COLO668 (cell line): ENCODE results near the gene RP9.
A peak's percentile ranks its signal among the peaks of the same experiment; 100 is the strongest.
"Not testable (repeated sequence)": the region's sequence is repeated elsewhere in the genome, so short reads cannot be mapped to it uniquely, and the experiment has no call there.

Source experiments
- DNase-seq: peaks from one replicate; lab custom pipeline; 2025; ENCODE audit not compliant: unreplicated experiment; lab: John Stamatoyannopoulos, UW

The RP9 gene

DNA sequence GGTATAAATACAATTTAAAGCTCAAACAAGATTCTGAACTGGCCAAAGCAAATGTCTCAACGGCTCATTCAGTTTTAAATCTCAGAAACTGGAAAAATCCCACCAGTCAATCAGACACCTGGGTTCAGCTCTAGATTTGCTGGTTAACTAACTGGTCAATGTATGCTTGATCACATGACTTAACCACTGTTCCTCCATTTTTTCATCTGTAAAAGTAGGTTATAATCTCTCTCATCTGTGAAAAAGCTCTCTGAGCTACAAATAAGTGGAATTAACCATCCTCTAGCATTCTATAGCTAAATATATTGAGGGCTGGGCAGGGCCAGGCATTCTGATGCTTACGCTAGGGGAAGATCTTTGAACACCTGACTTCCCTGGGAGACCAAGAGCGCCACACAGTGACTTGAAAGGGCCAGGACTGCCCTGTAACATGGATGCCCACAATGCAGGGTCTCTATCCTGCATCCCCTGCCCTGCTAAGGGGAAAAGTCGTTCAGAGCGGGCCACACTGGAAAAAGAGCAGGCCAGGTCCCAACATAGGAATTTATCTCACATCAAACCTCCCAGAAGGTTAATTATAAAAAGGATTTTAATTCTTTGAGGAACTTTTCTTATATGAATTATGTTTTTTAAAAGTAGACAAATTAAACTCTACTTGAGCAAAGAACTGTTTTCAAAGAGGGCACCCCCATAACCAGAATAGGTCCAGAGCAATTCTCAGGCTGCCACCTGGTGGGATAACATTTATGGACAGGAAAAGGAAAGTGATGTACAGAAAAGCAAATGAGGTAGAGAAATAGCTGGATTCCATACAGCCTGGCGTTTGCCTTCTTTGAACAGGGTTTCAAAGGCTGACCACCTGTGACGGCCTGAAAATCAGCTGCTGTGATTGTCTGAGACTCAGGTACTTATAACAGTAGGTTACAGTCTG lies 1.8 kb downstream of the RP9 start:
- peak; percentile 47 for DNase-seq

DNA sequence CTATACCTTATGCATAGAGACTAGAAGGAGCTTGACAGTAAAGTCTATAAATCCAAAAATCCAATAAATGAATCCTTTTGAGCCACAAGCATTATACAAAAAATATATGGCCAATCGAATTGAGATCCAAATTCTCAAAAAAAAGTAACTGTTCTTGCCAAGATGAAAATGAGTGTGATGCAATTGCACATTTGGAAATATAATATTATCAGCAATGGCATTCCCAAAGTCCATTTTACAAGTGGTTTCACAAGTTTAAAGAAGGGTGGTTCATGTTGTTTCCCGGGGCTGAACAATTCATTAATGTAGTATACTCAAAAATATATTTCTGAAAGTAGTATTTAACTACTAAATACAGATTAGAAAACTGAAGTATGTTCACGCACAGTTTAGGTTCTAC lies 7.3 kb downstream of the RP9 start:
- no peak for DNase-seq

DNA sequence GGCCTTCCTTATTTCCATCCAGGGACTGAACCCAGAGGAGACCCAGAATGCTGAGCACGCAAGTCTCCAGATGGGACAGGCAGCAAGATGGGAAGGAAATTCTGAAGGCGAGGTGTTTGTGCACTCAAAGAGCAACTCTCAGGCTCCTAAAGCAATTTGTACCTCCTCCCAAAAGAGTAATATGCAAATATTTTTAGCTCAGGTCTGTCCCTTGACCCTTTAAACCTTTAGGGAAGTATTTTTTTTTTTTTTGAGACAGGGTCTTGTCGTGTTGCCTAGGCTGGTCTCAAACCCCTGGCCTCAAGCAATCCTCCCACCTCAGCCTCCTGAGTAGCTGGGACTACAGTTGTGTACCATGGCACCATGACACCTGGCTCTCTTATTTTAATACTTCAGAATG lies 8.4 kb downstream of the RP9 start:
- no peak for DNase-seq

DNA sequence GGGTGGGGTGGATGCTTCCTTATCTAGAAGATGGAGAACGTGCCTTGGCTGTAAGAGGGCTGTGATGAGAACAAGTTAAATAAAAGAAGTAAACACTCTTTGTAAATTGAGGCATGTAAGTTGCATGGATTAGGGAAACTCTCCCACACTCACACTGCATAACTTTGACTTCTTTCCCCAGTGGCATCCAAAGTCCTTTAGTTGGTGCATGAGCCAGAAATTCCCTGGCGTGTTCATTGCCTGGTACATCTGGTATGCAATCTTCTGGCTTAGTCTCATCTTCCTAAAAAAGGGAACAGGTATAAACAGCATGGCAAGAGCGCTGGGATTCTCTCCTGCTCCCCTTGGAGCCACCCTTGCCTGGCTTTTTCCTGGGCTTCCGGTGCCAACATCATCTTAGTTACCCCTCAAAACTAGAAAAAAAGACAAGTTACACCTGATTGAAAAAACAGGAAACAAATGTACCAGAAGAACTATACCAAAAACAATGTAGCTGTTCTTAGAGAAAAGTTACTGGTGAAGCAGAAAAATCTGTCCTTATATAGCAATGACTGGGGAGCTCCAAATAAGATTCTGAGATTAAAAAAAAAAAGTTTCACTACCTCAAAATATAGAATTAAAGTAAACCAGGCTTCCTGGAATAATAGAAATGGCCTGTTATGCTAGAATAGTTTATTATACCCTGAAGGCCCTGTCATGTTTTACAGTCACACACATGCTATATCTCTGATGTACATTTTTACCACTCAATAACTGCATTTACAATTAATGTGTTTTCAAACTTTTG lies 9.9 kb downstream of the RP9 start:
- no peak for DNase-seq

DNA sequence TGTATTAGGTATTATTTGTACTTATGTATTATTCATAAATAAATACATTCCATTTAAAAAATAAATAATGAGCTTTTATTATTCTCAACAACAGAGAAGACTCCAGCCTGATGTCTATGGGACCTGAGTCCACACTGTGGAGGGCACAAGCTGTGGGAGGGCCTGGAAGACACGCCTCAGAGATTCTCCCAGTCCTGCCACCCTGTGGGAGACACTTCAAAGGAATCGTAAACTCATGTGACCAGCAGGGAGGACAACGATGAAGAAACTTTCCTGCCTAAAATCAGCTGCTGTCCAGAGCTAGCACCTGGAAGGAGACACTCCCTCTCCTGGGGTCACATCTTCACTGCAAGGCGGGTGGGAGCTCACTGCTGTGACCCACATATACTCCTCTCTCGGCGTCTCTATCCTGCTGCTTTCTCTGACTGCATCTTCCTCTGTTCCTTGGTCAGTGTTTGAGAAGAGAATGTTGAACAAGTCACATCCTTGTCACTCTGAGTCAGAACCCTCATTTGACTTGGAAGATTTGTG lies 14.4 kb downstream of the RP9 start:
- not testable (repeated sequence) for DNase-seq

DNA sequence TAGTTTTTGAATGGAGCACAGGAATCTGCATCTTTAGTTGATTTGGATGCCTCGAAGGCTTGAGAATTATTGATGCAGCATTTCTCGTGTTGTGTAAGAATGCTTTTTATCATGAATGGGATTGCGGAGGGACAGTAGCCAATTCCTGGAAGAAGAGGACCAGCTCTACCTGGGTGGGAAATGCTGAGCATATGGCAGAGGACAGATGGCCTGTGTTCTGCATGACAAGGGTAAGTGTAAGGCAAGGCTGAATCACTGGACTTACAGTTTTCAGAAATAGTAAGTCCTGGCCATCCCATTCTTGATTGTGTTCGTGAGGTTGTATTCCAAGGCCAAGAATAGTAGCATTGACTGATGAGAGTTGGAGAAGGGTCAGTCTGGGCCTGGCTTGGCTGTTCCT lies 15.9 kb downstream of the RP9 start:
- no peak for DNase-seq

DNA sequence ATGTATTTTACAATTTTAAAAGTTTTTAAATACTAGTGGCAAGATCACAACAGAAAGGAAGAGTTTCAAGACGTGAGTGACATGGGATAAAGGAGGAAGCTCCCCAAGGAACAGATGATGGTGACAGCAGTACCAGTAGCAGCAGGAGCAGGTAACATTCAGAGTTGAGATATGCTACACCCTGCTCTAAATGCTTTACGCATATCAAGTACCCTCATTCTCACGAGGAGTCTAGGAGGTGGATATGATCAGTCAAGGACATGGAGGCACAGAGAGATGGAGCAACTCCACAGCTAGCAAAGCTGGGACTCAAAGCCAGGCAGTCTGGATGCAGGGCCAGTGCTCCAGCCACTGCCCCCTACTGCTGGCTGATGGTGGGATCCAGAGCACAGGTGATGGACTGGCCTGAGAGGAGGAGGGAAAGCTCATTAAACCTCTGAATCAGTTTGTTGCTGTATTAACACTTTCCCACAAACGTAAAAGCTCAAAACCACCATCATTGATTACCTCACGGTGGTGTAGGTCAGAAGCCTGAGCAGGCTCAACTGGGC lies 17.5 kb downstream of the RP9 start:
- DNase-seq = no peak

DNA sequence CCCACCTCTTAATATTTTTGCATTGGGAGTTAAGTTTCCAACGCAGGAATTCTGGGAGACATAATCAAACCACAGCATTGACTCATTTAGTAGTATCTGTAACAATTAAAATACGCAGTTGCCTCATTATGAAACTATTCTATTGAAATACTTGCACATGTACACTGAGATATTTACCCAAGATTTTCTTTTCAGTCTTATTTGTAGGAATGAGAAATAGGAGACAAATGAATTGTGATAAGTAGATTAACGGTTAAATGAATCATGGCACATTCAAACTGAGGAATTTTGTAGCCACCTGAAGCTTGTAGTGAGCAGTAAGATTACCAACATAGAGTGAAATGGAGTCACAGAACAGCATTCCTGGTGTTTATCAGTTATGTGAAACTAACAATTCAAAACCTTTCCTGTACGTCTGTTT lies 18.1 kb downstream of the RP9 start:
- DNase-seq = no peak

DNA sequence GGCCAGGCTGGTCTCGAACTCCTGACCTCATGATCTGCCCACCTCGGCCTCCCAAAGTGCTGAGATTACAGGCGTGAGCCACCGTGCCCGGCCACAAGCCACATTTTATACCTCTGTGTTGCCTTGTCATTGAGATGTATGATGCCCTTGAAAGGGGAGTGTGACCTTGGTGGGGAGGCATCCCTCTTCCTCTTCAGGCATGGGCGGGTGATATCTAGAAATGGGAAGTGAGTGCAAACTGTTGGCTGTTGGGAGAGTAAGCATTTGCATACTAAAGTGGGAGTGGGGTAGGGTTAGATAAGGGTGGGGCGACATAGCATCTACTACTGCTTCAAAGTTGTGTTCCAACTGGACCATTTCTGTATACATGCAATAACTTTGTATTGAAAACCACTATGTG lies 20.1 kb downstream of the RP9 start:
- no peak for DNase-seq

DNA sequence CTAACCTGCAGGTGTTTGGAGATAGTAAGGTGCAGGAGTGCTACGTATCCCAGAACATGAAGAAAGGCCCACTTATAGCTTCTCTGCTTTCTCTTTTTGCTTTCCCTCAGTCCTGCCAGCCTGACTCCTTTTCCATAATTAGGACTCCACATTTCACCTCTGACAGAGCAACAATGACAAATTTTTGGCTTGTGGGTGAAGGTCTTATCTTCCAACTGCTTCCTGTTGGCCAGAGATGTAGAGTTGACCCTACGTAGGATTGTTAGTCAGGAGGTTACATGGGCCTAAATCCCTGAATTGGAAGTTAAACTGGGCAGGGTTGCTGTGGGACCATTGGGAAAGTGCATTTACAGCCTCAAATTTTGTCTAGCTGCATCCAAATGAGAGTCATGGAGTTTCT lies 21.3 kb downstream of the RP9 start:
- no peak for DNase-seq

DNA sequence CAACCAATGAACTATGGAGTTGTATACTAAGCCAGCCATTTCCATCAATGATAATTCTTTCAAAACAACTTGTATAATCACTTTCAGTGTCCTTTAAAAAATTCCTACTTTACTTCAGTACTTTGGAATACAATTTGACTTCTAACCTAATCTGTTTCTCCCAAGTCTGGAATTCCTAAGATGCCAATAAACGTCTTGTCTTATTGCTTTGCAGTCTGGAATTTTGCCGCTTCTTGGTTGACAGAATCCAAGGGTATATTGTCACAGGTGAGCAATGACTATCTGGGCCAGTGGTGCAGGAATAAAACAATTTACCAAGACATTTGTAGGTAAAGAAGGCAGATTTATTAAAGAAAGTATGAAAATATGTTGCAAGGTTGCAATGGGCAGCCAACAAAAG lies 21.8 kb downstream of the RP9 start:
- no peak for DNase-seq

DNA sequence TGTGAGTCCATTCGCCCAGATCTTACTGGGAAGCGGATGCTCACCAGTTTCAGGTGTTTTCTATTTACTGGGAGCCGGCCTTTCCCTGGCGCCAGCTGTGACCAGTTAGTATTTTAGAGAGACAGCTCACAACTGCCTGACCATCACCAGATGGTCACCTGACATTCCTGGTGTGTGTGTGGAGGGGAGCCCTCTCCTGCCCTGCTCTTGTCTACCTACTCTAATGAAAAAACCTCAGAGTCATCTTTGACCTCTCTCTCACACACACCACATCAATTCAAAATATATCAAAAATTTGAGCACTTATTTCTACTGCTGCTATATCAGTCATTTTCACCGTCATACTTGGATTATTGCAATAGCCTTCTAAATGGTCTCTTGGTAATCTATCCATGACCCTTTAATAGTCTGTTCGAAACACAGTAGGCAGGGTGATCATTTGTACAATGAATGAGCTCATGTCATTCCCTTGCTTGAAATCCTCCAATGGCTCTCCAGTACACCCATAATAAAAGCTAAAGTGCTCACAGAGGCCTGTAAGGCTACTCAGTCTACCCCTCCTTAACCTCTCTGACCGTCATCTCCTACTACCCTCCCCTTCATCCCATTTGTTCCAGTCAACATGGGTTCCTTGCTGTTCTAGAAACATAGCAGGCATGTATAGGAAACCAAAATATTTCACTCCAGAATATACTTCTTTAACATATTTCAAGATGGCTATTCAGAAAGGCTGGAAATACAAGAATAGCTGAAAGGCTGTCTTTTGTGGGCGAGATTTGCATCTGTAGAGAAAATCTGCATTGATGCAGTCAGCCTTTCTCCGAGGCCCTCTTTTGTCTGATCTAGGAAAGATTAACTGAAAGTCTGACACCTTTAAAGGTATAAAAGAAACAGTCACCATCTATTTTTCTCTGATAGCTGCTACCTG lies 29.2 kb downstream of the RP9 start:
- no peak for DNase-seq

DNA sequence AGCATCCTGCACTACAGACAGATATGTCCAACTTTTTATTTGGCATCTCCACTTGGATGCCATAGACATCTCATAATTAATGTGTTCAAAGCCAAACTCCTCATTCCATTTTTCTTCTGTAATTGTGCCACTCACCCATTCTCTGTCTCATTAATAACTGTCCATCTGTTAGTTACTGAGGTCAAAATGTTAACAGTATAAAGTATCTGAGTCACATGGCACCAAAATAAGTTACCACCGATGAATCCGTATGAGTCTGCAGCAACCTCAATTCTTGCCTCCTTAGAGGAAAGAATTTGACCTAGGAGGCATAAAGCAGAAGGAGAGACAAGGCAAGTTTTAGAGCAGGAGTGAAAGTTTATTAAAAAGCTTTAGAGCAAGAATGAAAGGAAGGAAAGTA lies 30.1 kb downstream of the RP9 start:
- DNase-seq = no peak

DNA sequence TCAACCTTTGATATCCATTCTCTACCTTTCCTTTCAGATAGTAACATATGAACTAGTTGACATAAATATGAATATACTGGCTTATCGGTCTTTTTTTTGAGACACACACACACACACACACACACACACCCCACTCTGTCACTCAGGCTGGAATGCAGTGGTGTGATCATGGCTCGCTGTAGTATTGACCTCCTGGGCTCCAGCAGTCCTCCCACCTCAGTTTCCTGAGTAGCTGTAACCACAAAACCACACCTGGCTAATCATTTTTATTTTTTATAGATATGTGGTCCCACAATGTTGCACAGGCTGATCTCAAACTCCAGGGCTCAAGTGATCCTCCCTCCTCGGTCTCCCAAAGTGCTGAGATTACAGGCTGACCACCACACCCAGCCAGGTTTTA lies 32.5 kb downstream of the RP9 start:
- DNase-seq = no peak

DNA sequence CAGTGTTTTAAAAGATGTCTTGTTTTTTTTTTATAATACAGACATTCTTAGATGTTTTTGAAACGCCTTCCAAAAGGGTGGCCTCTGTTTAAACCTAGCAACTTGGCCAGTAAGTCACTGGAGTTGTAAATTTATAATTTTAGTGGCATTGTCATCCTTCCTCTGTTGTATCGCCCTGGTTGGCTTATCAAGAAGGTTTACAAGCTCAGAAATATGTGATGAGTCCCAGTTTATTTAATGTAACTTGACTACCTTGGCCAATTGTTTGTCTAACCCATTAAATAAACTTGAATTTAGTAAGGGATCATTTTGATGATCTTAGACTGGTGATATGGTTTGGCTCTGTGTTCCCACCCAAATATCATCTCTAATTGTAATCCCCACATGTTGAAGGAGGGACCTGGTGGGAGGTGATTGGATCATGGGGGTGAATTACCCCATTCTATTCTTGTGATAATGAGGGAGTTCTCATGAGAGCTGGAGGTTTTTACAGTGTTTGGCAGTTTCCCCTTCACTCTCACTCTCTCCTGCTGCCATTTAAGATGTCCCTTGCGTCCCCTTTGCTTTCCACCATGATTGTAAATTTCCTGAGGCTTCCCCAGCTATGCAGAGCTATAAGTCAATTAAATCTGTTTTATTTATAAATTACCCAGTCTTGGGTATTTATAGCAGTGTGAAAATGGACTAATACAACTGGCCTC lies 33.2 kb downstream of the RP9 start:
- no peak for DNase-seq

DNA sequence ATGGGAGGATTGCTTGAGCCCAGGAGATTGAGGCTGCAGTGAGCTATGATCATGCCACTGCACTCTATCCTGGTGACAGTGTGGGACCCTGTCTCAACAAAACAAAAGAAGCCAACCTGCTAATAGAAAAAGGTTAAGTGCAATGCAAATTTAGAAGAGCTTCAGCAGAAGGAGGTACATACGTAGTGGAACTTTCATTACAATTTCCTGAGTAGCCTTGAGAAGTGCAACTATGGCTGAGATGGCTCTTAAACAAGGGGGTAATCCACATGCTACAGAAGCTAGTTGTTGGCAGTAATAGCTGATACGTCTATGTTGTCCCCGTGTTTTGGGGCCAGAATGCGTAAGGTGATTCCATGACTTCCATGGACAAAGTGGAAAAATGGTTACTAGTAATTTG lies 36.0 kb downstream of the RP9 start:
- DNase-seq = no peak

DNA sequence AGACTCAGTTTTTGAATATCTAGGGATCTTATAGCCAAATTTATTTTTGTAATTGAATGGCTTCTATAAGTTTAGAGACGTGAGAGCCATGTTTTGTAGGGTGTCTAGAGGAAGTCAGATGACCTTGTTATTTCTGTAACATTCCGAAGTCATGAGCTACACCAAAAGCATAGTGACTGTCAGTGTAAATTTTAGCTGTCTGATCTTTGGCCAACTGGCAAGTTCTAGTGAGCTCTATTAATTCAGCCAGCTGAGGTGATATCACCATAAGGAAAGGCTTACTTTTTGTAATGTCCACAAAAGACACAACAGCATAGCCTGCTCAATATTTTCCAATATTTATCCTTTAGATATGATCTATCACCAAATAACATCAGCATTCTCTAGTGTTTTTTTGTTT lies 36.7 kb downstream of the RP9 start:
- DNase-seq = no peak

DNA sequence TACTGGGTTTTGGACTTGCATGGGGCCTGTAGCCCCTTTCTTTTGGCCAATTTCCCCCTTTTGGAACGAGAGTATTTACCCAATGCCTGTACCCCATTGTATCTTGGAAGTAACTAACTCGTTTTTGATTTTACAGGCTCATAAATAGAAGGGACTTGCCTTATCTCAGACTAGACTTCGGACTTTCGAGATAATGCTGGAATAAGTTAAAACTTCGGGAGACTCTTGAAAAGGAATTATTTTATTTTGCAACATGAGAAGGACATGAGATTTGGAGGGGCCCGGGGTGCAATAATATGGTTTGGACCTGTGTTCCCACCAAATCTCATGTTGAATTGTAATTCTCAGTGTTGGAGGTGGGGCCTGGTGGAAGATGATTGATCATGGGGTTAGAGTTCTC lies 38.4 kb downstream of the RP9 start:
- DNase-seq = no peak

DNA sequence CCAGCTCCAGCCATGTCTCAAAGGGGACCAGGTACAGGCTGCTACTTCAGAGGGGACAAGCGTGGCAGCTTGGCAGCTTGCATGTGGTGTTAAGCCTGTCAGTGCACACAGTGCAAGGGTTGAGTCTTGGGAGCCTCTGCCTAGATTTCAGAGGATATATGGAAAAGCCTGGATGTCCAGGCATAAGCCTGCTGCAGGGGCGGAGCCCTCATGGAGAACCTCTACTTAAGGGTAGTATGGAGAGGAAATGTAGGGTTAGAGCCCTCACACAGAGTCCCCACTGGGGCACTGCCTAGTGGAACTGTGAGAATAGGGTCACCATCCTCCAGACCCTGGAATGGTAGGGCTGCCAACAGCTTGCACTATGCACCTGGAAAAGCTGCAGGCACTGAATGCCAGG lies 38.9 kb downstream of the RP9 start:
- no peak for DNase-seq

DNA sequence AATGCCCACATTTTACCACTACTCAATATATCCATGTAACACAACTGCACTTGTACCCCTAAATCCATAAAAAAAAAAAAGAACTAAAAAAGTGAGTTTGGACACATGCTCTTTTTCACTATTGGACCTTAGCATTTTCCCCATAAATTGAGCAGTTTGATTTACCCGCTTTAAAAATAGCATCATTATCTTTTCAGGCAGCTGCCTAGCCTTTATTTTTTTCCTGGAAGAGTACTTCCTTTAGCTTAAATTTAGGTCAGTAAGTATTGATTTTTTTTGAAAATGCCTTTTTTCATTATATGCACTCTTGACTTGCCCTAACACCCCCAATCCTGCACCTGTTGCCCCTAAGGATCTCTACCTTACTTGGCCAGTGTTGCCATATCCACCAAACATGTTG lies 41.3 kb downstream of the RP9 start:
- no peak for DNase-seq
